Right atrium auricular region (tissue), 2 donors: ENCODE measurements around the gene FAM13A. TPM values are rescaled to one million over a fixed set of nuclear protein-coding genes. Genes with fewer than 3 reads are reported as not detected.

ENCODE experiments used
- DNase-seq: peaks from one replicate; pipeline ENCODE4 v3.0.0-alpha.2; 2019; ENCODE audit warnings: low spot score
- H3K27ac ChIP-seq, 2 donors: fragments of 200-600 bp; sonication (generic); 1 replicate in 1 of 2; 2 replicates in 1 of 2; pipeline ENCODE4 v1.5.1; 2016 to 2019
- H3K27me3 ChIP-seq, 2 donors: fragments of 200-600 bp; sonication (generic); one replicate each; pipeline versions ENCODE4 v1.5.1 to v1.6.0; 2017 to 2019
- H3K36me3 ChIP-seq: fragments of 200-600 bp; sonication (generic); one replicate; pipeline ENCODE4 v1.5.1; 2016
- H3K4me1 ChIP-seq, 2 donors: fragments of 200-600 bp; sonication (generic); one replicate each; pipeline versions ENCODE4 v1.5.1 to v1.6.0; 2017 to 2019
- H3K4me3 ChIP-seq, 2 donors: fragments of 200-600 bp; sonication (generic); 1 replicate in 1 of 2; 2 replicates in 1 of 2; pipeline ENCODE4 v1.5.1; 2017 to 2019; ENCODE audit warnings: mild to moderate bottlenecking in 1 of 2, moderate library complexity in 1 of 2
- H3K9me3 ChIP-seq, 2 donors: fragments of 200-600 bp; sonication (generic); one replicate each; pipeline ENCODE4 v1.5.1; 2019
- CTCF ChIP-seq, 2 donors: fragments of 200-600 bp; sonication (generic); IDR thresholded peaks; one replicate each; pipeline ENCODE4 v1.5.1; 2019; ENCODE audit warnings: antibody characterized with exemption in 2 of 2
- total RNA-seq, 2 donors: library from RNA; depleted of rRNA; stranded (reverse); fragments of >200 nt; gene quantifications; one replicate each; pipeline ENCODE4 v1.1.0, GENCODE V29; 2016

The FAM13A gene
- total RNA-seq, 2 donors from 2014 or later = 8.1 to 13.6 TPM

GRCh38 chr4:88809576-88810219 lies 247.3 kb downstream of the FAM13A start:
- H3K4me3 ChIP-seq = no peak overlapping the region
- no peak overlapping the region for H3K27ac ChIP-seq
- DNase-seq = no peak
- H3K27me3 ChIP-seq = no peaks in the 10 kb centered on the region
- H3K9me3 ChIP-seq = no peaks in the 10 kb centered on the region
- H3K36me3 ChIP-seq = no peaks in the 10 kb centered on the region
- no peak for TF ChIP-seq CTCF (IDR thresholded peaks at IDR 0.05)
- peaks cover 0 to 50% of the 10 kb centered on the region in 2 donors for H3K4me1 ChIP-seq

GRCh38 chr4:88809101-88809500 lies 247.9 kb downstream of the FAM13A start:
- peaks cover 0 to 47% of the 10 kb centered on the region in 2 donors for H3K4me1 ChIP-seq
- no peak overlapping the region for H3K4me3 ChIP-seq

GRCh38 chr4:88807499-88807898 lies 249.5 kb downstream of the FAM13A start:
- Histone ChIP-seq H3K4me3 (no peak overlapping the region), H3K4me1 (peaks cover 0 to 55% of the 10 kb centered on the region in 2 donors), H3K36me3 (no peaks in the 10 kb centered on the region), H3K27me3 (no peaks in the 10 kb centered on the region), H3K9me3 (no peaks in the 10 kb centered on the region), H3K27ac (no peak overlapping the region)
- no peak for TF ChIP-seq CTCF (IDR thresholded peaks at IDR 0.05)
- DNase-seq = no peak

More at GRCh38 chr4:88809101-88809500, 247.9 kb downstream of the FAM13A start:
- no peak for TF ChIP-seq CTCF (IDR thresholded peaks at IDR 0.05)
- Histone ChIP-seq H3K36me3 (no peaks in the 10 kb centered on the region), H3K9me3 (no peaks in the 10 kb centered on the region), H3K27me3 (no peaks in the 10 kb centered on the region), H3K27ac (no peak overlapping the region)
- no peak for DNase-seq

- TF ChIP-seq CTCF (IDR thresholded peaks at IDR 0.05) = no peak
- peaks cover 0 to 28% of the 10 kb centered on the region in 2 donors for H3K4me1 ChIP-seq
- H3K27ac ChIP-seq = peak overlapping the region; percentile 53 to 59
- H3K36me3 ChIP-seq = no peaks in the 10 kb centered on the region
- no peaks in the 10 kb centered on the region for H3K9me3 ChIP-seq
- DNase-seq = no peak
- H3K4me3 ChIP-seq = no peak overlapping the region
- H3K27me3 ChIP-seq = no peaks in the 10 kb centered on the region
Observed at GRCh38 chr4:88804234-88804633, 252.8 kb downstream of the FAM13A start.

- Histone ChIP-seq H3K36me3 (no peaks in the 10 kb centered on the region), H3K4me3 (no peak overlapping the region), H3K9me3 (no peaks in the 10 kb centered on the region), H3K4me1 (peaks cover 0 to 23% of the 10 kb centered on the region in 2 donors), H3K27me3 (no peaks in the 10 kb centered on the region), H3K27ac (peak overlapping the region; percentile 53 to 59)
- no peak for TF ChIP-seq CTCF (IDR thresholded peaks at IDR 0.05)
- DNase-seq = peak; percentile 64
Observed at GRCh38 chr4:88803600-88804096, 253.3 kb downstream of the FAM13A start.
